ENCODE measurements around the gene PLEKHA5.
"Not testable (repeated sequence)": the region's sequence is repeated elsewhere in the genome, so short reads cannot be mapped to it uniquely, and the experiment has no call there.

Gene PLEKHA5, protein sequence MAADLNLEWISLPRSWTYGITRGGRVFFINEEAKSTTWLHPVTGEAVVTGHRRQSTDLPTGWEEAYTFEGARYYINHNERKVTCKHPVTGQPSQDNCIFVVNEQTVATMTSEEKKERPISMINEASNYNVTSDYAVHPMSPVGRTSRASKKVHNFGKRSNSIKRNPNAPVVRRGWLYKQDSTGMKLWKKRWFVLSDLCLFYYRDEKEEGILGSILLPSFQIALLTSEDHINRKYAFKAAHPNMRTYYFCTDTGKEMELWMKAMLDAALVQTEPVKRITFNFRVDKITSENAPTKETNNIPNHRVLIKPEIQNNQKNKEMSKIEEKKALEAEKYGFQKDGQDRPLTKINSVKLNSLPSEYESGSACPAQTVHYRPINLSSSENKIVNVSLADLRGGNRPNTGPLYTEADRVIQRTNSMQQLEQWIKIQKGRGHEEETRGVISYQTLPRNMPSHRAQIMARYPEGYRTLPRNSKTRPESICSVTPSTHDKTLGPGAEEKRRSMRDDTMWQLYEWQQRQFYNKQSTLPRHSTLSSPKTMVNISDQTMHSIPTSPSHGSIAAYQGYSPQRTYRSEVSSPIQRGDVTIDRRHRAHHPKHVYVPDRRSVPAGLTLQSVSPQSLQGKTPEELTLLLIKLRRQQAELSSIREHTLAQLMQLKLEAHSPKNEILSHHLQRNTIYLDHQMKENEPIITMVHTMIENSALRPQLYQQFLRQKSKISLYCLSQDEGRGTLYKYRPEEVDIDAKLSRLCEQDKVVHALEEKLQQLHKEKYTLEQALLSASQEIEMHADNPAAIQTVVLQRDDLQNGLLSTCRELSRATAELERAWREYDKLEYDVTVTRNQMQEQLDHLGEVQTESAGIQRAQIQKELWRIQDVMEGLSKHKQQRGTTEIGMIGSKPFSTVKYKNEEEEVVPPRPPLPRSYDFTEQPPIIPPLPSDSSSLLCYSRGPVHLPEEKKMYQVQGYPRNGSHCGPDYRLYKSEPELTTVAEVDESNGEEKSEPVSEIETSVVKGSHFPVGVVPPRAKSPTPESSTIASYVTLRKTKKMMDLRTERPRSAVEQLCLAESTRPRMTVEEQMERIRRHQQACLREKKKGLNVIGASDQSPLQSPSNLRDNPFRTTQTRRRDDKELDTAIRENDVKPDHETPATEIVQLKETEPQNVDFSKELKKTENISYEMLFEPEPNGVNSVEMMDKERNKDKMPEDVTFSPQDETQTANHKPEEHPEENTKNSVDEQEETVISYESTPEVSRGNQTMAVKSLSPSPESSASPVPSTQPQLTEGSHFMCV

GRCh38 chr12:19129486-19130223 lies at the start of gene PLEKHA5:
Gene PLEKHA5 (plus strand): TSS chr12:19129733. CDS start chr12:19129800, 67 bp downstream.
- DNase-seq: no peak

DNA sequence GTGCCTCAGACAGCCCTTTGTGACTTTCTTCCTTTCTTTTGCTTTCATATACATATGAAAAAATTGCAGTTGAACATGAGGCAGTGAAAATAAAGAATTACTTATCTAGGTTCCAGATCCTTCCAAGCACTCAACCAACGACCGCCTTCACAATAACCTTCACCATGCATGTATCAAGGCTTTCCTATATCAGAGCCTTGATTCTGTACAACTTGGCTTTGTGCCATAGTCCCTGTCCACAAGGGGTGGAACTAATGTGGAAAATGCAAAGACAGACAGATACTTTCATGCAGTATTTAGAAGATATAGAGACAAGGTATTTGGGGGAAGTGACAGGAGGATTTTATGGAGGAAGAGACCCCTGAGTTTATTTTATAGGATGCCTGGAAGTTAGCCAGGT lies 48.6 kb upstream of the PLEKHA5 start:
- DNase-seq: no peak

- DNase-seq: no peak
Observed at GRCh38 chr12:19082365-19082911, 47.1 kb upstream of the PLEKHA5 start.

GRCh38 chr12:19084547-19084946 lies 45.0 kb upstream of the PLEKHA5 start:
- no peak for DNase-seq

- DNase-seq: no peak
Observed at GRCh38 chr12:19085090-19085489, 44.4 kb upstream of the PLEKHA5 start.

DNA sequence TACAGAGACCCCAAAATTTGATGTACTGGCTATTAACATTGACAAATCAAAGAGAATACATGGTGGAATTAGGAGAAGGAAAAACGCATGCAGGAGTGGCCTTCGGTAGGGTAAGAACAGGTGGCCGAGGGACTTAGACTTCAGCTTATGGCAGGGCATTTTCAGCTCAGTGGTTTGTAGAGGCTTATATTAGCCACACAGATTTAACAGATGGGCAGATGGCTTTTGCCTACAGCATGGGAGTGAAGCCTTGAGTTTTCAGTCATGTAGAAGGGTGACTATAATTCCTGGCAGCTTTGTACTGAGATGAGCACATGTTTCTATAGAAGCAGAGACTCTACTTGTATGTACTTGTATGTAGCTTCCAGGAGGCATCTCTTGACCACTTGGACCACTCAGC lies 40.9 kb upstream of the PLEKHA5 start:
- DNase-seq: no peak

DNA sequence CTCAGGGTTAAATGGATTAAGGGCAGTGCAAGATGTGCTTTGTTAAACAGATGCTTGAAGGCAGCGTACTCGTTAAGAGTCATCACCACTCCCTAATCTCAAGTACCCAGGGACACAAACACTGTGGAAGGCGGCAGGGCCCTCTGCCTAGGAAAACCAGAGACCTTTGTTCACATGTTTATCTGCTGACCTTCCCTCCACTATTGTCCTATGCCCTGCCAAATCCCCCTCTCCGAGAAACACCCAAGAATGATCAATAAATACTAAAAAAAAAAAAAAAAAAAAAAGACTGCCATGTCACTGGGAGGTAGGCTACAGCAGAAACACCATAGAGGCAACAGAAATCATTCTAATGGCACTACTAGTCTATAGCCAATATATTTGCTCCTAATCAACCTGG lies 37.1 kb upstream of the PLEKHA5 start:
- DNase-seq: not testable (repeated sequence)

DNA sequence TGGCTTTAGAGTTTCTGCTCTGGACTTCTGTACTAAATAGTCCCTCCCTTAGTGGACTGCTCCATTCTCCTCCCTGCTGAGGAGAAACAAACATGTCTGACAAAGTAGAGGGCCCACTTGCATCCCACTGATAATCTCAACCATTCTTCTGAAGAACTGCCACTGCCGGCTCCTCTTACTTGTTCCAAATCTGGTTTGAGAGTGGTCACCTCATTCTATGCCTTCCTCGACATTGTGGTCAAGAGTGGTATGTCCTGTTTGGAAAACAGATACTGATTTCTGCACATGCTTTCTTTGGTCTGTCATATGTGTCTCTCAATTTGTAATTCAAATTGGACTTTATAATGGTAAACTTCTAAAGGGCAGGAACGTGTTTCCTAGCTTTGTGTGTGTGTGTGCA lies 36.3 kb upstream of the PLEKHA5 start:
- no peak for DNase-seq

GRCh38 chr12:19095331-19095730 lies 34.2 kb upstream of the PLEKHA5 start:
- no peak for DNase-seq

GRCh38 chr12:19095756-19096480 lies 33.6 kb upstream of the PLEKHA5 start:
- DNase-seq: no peak

GRCh38 chr12:19105463-19105862 lies 24.1 kb upstream of the PLEKHA5 start:
- DNase-seq: no peak

DNA sequence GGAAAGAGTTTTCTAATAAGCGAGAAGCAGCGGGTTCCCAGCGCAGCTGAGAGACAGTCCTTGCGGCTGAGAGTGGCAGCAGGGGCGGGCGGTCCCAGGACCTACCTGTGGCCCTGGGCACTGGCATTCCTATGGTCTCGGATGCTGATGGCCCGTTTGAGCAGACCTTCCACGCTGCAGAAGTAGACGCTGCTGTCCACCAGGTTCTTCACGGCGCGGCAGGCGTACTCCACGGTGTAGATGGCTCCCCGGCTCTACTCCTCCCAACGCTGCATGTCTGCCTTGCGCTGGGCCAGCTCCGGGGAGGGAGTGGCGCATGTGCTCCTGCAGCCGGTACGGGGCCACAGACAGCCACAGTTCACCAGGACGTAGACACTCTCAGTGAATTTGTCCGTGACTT lies 21.8 kb upstream of the PLEKHA5 start:
- no peak for DNase-seq

GRCh38 chr12:19110221-19110940 lies 19.2 kb upstream of the PLEKHA5 start:
- DNase-seq: no peak

DNA sequence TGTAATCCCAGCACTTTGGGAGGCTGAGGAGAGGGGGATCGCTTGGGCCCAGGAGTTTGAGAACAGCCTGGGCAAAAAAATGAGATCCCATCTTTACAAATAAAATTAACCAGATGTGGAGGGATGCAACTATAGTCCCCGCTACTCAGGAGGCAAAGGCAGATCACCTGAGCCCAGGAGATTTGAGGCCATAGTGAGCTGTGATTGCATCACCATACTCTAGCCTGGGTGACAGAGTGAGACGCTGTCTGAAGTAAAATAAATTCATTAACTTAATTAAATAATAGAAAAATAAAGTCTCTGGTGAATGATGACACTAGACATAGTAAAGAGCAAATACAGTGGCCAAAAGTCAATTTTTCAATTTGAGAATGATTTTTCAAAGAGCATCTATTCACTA lies 16.1 kb upstream of the PLEKHA5 start:
- DNase-seq: no peak

GRCh38 chr12:19115285-19115684 lies 14.2 kb upstream of the PLEKHA5 start:
- no peak for DNase-seq

- DNase-seq: no peak
Observed at GRCh38 chr12:19119440-19119839, 10.1 kb upstream of the PLEKHA5 start.

GRCh38 chr12:19120795-19121194 lies 8.7 kb upstream of the PLEKHA5 start:
- no peak for DNase-seq

GRCh38 chr12:19121449-19122018 lies 8.0 kb upstream of the PLEKHA5 start:
- DNase-seq: no peak

GRCh38 chr12:19125325-19125724 lies 4.2 kb upstream of the PLEKHA5 start:
- no peak for DNase-seq

GRCh38 chr12:19127270-19127669 lies 2.3 kb upstream of the PLEKHA5 start:
- no peak for DNase-seq
